NCI-H69 (cell line): ENCODE data around the gene RARG.

Experiments
- DNase-seq: peaks from one replicate; lab custom pipeline; 2025; lab: John Stamatoyannopoulos, UW

The RARG gene

GRCh38 chr12:53223389-53224060 is 8.5 kb downstream of the RARG start:
- DNase-seq: peak; percentile 23

GRCh38 chr12:53222806-53223261 is 9.2 kb downstream of the RARG start:
- DNase-seq: peak; percentile 37

DNA sequence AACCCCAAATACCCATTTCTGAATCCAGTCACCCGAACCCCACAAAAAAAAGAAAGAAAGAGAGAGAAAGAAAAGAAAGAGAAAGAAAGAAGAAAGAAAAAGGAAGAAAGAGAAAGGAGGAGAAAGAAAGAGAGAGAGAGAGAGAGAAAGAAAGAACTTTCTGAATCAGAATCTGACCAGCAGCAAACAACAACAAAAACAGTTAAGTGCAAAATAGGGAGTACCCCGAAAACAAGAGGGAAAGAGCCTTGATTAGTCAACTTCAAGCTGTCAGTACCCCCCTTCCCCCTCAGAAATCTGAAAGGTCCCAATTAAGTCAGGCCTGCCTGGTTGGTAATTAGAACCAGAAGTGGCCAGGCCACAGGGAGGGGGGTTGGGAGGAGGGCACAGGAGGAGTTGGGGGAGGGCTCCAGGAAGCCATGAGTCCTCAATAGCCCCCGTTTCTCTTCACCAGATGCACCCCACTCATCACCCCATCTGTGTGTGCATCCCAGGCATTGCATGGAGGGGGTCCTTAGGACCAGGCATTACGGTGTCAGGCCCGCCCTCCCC is 9.8 kb downstream of the RARG start:
- peak; percentile 37 for DNase-seq

GRCh38 chr12:53221203-53222080 is 10.6 kb downstream of the RARG start:
- DNase-seq: peak; percentile 79

DNA sequence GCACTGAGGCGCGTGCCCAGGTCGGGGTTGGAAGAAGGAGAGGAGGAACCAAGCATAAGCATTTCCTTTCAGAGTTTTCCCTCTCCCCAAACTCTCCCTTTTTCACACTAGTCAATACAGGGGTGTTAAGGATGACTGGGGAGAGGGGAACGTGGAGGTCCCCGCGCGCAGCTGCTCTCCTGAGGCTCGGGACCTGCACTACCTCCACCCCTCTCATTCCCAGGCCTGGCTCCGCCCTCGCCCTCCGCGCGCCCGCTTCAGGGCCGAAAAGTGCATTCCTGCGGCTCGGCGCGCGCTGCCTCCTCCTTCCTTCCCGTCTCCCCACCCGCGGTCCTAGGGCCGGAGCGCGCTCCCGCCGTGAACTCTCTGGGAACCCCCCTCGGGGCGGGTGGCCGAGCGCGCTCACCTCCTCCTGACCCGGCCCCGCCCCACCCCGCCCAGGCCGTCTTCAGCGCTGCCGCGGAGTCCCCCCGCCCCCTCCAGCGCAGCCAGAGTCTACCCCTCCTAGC is 11.3 kb downstream of the RARG start:
- DNase-seq: peak; percentile 97

- DNase-seq: peak; percentile 79
Measured at GRCh38 chr12:53219956-53220693, 11.9 kb downstream of the RARG start.

- no peak for DNase-seq
Measured at GRCh38 chr12:53219292-53219955, 12.6 kb downstream of the RARG start.

GRCh38 chr12:53218551-53219291 is 13.3 kb downstream of the RARG start:
- no peak for DNase-seq

DNA sequence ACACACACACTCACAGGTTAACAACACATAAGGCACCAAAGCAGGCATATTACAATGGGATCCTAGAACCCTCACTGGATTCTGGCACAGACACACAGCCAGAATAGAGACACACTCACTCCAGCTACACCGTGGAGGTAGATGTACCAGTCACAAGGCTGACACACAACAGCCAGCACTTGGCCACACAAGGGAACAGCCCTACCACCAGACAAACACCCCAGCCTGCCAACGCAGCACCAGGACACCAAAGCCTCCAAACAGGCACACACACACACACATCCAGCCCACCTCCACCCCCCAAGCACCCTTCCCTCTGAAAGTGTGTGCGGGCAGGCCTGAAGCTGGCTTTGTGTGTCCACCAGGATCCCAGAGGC is 14.1 kb downstream of the RARG start:
- no peak for DNase-seq

DNA sequence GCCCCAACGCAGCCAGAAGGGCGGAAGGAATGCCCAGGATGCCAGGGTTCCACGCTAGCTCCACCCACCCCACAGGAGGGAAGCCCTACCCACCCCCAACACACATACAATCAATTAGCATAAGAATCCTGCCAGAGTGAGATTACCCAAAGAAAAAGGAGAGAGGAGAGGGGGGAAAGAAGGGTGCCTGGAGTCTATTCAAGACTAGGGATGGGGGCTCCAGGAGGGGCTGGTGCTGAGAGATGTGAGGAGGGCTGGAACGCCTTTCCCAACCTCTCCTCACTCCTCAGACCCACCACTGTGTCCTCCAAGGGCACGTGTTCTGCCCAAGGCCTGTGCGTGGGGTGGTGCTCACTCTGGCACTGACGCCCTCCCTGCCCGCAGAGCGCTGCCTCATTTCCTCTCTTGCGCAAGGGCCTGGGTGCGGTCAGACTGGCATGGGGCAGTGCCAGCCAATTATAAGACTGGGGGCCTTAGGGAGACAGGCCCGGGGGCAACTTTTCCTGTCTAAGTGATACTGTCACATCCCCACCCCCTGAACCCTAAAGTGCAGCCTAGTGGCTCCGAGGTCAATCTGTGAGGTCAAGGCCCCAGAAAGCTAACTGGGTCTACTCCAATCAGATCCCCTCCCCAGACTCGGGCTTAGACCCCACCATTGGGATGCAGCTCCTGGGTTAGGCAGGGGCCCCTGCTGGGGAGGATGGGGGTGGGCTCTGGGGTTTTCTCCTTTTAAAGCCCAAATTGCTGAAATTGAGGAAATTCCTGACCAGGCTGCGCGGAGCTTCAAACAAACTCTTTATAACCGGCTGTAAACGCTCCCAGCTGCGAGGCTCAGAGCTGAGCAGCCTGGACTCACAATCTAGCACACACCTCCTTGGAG is 14.7 kb downstream of the RARG start:
- peak; percentile 55 for DNase-seq

DNA sequence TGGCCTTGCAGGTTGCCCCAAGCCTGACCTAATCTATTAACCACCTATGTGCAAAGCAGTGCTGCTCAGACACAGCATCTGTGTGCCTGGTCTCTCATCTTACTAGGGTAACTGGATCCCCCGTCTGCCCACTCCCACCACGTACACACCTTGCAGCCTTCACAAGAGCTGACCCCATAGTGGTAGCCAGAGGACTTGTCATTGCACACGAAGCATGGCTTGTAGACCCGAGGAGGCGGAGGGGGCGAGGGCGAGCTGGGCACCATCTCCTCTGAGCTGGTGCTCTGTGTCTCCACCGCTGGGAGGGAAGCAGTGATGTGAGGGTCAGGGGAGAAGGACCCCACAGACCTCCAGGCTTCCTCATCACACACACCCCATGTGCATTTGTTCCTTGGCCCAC is 16.5 kb downstream of the RARG start:
- no peak for DNase-seq

GRCh38 chr12:53214687-53215455 is 17.1 kb downstream of the RARG start:
- DNase-seq: peak; percentile 62

DNA sequence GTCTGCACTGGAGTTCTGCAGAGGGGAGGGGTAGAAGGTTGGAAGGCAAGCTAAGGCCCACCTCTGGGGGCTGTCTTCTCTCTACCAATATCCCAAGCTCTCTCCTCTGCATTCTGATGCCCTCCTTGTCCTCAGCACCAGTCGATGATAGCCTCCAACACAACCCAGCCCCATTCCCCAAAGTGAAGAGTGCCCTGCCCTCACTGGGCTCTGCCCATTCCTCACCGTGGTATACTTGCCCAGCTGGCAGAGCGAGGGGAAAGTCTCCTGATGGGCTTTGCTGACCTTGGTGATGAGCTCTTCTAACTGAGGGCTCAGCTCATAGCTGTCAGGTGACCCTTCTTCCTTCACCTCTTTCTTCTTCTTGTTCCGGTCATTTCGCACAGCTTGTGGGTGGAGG is 17.8 kb downstream of the RARG start:
- DNase-seq: no peak

- peak; percentile 86 for DNase-seq
Measured at GRCh38 chr12:53213348-53213747, 18.7 kb downstream of the RARG start.

DNA sequence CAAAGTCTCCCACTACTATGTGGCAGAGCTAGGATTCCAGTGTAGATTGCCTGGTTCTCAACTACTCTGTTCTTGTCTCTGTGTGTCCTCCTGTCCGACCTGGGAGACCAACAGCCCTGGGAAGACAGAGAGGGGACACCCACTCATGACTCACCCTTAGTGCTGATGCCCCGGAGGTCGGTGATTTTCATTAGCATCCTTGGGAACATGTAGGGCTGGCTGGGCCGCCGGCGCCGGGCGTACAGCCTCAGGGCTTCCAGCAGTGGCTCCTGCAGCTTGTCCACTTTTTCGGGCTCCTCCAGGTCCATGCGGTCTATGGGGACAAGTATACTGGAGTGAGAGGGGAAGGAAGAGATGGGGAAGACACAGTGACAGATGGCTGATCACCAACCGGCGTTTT is 19.1 kb downstream of the RARG start:
- no peak for DNase-seq

- DNase-seq: peak; percentile 27
Measured at GRCh38 chr12:53211476-53212381, 20.3 kb downstream of the RARG start.

DNA sequence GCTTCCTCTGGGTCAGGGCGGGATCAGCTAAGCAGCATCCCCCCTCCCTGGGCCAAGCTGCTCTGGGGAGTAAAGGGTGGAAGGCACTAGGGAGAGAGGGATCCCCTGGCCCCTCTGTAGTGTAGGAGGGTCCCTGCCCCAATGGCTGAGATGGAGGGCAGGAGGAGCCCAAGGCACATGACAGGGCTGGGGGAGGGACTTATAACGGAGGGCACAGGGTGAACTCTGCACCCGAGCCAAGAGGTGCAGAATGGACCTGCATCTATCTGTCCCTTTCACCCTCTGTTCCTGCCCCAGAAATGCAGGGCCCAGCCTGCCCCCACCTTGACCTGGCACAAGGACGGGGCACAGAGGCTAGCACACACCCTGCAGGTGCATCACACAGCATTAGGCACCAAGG is 21.2 kb downstream of the RARG start:
- DNase-seq: no peak

DNA sequence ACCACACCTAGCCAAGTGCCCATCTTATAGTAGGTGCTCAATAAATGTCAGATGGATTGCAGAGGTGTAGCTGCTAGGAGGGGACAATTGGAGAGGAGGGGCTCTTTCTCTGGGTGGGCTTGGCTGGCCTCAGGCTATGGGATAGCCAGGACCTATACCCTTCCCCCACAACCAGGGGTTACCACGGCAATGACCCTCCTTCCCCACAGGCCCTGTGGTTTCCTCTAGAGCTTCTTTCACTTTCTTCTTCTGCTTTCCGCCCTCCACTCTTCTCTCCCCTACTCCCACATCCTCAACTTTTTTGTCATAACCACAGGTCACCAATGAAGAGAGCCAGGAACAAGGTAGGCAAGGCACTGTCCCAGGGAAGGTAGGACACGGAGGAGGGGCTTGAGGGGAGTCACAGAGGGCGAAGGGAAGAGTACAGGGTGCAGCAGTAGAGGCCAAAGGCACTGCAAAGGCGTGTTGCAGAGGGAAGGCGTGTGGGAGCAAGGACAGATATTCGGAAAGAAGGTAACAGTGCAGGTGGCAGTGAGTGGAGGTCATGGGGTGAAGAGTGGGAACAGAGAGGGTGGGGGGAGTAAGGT is 23.0 kb downstream of the RARG start:
- DNase-seq: no peak
